LNCAP (cell line): Measurements from ENCODE around the gene PROSER3.

Experiments
- TF ChIP-seq, protein P1 (sequence below): fragments of 450-650 bp; IDR thresholded peaks from 2 replicates; pipeline ENCODE4 v1.5.1; 2017; ENCODE audit warnings: mild to moderate bottlenecking

Gene PROSER3

DNA sequence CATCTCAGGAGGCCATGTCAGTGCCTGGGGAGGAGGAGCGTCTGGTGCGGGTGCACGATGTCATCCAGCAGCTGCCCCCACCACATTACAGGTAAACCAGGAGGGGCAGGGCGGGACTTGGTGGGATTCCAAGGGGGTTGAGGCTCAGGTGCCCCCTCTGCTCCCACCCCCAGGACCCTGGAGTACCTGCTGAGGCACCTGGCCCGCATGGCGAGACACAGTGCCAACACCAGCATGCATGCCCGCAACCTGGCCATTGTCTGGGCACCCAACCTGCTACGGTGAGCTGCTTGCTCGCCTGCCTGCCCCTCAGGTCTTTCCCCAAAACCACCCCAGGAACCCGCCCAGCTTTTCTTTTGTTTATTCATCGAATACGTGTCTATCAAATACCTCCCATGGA lies 24.6 kb downstream of the PROSER3 start:
- TF ChIP-seq, protein P1, sequence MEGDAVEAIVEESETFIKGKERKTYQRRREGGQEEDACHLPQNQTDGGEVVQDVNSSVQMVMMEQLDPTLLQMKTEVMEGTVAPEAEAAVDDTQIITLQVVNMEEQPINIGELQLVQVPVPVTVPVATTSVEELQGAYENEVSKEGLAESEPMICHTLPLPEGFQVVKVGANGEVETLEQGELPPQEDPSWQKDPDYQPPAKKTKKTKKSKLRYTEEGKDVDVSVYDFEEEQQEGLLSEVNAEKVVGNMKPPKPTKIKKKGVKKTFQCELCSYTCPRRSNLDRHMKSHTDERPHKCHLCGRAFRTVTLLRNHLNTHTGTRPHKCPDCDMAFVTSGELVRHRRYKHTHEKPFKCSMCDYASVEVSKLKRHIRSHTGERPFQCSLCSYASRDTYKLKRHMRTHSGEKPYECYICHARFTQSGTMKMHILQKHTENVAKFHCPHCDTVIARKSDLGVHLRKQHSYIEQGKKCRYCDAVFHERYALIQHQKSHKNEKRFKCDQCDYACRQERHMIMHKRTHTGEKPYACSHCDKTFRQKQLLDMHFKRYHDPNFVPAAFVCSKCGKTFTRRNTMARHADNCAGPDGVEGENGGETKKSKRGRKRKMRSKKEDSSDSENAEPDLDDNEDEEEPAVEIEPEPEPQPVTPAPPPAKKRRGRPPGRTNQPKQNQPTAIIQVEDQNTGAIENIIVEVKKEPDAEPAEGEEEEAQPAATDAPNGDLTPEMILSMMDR = no peak

DNA sequence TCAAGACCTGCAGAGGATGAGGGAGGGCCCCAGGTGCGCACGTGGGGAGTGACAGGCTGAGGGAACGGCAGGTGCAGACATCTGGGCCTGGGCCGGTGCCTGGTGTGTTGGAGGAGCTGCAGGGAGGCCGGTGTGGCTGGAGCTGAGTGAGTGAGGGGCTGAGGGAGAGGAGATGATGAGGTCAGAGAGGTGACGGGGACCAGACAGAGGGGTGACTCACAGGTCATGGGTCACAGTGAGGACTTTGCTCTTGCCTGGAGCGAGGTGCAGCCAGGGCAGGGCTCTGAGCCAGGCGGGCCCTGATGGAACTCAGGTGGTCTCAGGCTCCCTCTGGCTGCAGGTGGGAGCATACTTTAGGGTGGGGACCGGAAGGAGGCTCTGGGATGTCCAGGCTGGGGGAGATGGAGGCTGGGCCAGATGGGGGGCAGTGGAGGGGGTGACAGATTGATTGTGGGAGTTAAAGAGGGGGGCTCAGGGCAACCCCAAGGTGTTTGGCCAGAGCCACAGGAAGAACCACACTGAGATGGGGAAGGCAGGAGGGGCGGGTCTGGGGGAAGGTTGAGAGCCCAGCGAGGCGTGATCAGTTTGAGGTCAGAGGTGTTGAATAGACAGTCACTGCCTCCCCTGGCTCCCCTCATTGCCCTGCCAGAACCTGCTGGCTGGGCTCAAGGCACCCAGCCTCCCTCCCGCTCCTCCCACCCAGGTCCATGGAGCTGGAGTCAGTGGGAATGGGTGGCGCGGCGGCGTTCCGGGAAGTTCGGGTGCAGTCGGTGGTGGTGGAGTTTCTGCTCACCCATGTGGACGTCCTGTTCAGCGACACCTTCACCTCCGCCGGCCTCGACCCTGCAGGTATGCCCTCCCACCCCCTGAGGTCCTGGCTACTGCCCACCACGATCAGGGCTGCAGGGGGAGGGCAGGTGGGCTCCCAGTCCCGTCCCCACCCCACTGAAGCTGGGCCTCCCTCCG lies 25.8 kb downstream of the PROSER3 start:
- TF ChIP-seq, protein P1 = no peak

DNA sequence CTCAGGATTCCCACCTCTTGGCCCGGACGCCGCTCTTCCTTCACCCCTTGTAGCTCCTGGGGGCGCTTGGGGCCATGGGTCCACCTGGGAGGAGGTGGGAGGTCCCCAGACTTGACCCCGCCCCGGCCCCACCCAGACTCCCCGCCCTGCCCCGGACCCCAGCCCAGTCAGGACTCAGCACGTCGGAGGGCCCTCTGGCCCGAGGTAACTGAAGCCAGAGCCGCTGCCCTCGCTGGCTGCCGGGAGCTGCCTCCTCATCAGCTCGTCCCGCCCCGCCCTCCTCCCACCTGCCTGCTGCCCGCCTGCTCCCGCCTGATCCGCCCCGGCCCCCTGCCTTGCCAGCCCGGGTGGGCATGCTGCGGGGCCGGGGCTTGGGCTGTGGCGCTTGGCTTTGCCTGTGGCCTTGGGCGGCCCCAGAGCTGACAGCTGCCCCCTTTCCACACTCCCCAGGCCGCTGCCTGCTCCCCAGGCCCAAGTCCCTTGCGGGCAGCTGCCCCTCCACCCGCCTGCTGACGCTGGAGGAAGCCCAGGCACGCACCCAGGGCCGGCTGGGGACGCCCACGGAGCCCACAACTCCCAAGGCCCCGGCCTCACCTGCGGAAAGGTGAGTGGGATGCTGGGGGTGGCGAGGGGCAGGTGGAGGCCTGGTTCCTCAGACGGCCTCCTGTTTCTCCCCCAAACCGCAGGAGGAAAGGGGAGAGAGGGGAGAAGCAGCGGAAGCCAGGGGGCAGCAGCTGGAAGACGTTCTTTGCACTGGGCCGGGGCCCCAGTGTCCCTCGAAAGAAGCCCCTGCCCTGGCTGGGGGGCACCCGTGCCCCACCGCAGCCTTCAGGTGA lies 26.7 kb downstream of the PROSER3 start:
- TF ChIP-seq, protein P1 = no peak

DNA sequence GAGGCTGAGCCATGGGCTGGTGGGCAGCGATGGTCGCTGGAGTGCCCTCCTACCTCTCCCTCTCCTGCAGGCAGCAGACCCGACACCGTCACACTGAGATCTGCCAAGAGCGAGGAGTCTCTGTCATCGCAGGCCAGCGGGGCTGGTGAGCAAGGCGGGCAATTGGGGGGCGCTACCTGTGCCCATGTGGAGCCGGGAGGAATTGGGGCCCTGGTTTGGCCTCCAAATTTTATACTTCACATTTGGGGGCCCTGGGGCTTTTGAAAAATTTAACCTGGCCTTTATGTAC lies 27.3 kb downstream of the PROSER3 start:
- TF ChIP-seq, protein P1 = no peak

DNA sequence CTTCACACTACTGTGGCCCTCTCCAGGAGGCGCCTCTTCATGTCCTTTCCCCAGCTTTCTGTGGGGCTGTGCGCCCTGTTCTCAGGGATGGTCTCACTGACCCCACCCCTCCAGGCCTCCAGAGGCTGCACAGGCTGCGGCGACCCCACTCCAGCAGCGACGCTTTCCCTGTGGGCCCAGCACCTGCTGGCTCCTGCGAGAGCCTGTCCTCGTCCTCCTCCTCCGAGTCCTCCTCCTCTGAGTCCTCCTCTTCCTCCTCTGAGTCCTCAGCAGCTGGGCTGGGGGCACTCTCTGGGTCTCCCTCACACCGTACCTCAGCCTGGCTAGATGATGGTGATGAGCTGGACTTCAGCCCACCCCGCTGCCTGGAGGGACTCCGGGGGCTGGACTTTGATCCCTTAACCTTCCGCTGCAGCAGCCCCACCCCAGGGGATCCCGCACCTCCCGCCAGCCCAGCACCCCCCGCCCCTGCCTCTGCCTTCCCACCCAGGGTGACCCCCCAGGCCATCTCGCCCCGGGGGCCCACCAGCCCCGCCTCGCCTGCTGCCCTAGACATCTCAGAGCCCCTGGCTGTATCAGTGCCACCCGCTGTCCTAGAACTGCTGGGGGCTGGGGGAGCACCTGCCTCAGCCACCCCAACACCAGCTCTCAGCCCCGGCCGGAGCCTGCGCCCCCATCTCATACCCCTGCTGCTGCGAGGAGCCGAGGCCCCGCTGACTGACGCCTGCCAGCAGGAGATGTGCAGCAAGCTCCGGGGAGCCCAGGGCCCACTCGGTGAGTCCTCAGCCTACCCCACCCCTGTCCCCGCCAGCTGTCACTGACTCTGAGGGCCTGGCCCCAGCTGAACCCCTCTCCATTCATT lies 28.6 kb downstream of the PROSER3 start:
- TF ChIP-seq, protein P1 = no peak

DNA sequence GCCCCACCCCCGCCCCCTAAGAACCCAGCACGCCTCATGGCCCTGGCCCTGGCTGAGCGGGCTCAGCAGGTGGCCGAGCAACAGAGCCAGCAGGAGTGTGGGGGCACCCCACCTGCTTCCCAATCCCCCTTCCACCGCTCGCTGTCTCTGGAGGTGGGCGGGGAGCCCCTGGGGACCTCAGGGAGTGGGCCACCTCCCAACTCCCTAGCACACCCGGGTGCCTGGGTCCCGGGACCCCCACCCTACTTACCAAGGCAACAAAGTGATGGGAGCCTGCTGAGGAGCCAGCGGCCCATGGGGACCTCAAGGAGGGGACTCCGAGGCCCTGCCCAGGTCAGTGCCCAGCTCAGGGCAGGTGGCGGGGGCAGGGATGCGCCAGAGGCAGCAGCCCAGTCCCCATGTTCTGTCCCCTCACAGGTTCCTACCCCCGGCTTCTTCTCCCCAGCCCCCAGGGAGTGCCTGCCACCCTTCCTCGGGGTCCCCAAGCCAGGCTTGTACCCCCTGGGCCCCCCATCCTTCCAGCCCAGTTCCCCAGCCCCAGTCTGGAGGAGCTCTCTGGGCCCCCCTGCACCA lies 29.3 kb downstream of the PROSER3 start:
- TF ChIP-seq, protein P1 = no peak
